ENCODE data around the gene EED.

DNA sequence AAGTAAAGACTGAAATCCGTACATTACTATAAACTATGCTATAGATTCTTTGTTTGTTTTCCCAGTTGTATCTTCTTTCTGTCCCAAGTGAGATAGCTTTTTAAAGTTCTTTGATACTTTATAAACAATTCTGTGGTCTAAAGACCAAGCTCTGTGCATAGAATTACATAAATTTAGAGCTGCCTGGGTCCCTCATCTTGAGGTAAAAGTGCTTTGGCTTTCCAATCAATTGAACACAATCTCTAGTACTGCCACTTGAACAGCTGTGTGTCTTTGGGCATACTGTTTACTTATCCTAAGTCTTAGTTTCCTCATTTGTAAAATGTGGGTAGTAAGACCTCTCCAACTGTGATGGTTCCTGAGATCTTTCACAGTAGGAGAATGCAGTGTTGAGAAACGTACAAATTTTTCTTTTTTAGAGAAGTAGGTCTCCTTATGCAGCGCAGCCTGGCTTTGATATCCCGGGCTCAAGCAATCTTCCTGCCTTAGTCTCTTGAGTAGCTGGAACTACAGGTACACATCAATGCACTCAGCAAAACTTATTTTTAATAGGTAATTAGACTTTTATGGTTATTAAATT lies 2.5 kb upstream of the EED start:
- TF ChIP-seq, protein P1, sequence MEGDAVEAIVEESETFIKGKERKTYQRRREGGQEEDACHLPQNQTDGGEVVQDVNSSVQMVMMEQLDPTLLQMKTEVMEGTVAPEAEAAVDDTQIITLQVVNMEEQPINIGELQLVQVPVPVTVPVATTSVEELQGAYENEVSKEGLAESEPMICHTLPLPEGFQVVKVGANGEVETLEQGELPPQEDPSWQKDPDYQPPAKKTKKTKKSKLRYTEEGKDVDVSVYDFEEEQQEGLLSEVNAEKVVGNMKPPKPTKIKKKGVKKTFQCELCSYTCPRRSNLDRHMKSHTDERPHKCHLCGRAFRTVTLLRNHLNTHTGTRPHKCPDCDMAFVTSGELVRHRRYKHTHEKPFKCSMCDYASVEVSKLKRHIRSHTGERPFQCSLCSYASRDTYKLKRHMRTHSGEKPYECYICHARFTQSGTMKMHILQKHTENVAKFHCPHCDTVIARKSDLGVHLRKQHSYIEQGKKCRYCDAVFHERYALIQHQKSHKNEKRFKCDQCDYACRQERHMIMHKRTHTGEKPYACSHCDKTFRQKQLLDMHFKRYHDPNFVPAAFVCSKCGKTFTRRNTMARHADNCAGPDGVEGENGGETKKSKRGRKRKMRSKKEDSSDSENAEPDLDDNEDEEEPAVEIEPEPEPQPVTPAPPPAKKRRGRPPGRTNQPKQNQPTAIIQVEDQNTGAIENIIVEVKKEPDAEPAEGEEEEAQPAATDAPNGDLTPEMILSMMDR (IDR thresholded peaks at IDR 0.05; ENCODE audit: insufficient read depth, low read length) = no peak
- TF ChIP-seq, protein P2, sequence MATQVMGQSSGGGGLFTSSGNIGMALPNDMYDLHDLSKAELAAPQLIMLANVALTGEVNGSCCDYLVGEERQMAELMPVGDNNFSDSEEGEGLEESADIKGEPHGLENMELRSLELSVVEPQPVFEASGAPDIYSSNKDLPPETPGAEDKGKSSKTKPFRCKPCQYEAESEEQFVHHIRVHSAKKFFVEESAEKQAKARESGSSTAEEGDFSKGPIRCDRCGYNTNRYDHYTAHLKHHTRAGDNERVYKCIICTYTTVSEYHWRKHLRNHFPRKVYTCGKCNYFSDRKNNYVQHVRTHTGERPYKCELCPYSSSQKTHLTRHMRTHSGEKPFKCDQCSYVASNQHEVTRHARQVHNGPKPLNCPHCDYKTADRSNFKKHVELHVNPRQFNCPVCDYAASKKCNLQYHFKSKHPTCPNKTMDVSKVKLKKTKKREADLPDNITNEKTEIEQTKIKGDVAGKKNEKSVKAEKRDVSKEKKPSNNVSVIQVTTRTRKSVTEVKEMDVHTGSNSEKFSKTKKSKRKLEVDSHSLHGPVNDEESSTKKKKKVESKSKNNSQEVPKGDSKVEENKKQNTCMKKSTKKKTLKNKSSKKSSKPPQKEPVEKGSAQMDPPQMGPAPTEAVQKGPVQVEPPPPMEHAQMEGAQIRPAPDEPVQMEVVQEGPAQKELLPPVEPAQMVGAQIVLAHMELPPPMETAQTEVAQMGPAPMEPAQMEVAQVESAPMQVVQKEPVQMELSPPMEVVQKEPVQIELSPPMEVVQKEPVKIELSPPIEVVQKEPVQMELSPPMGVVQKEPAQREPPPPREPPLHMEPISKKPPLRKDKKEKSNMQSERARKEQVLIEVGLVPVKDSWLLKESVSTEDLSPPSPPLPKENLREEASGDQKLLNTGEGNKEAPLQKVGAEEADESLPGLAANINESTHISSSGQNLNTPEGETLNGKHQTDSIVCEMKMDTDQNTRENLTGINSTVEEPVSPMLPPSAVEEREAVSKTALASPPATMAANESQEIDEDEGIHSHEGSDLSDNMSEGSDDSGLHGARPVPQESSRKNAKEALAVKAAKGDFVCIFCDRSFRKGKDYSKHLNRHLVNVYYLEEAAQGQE (IDR thresholded peaks at IDR 0.05; ENCODE audit: insufficient replicate concordance, low read depth) = peak; percentile 12
- TF ChIP-seq GABPA (IDR thresholded peaks at IDR 0.05; ENCODE audit: low read depth) = no peak
- TF ChIP-seq POLR2AphosphoS5 (IDR thresholded peaks at IDR 0.05; ENCODE audit: low read depth) = no peak
- no peak; the same call in 1 of the 2 replicates for TF ChIP-seq SPI1 (IDR thresholded peaks at IDR 0.05; ENCODE audit: borderline replicate concordance, low read depth)
